Testis (tissue), 2 donors: ENCODE data around the gene VPS37C.

Source experiments
- POLR2A ChIP-seq: fragments of 450-650 bp; IDR thresholded peaks from one replicate; pipeline ENCODE4 v1.6.1; 2017; ENCODE audit warnings: antibody characterized with exemption, mild to moderate bottlenecking, moderate library complexity
- TF ChIP-seq, protein P1 (sequence below), 3 experiments: fragments of 450-650 bp in 2 of 3; fragments of 200-600 bp in 1 of 3; sonication (generic) in 1 of 3; IDR thresholded peaks; one replicate each; pipeline ENCODE4 v1.5.1; 2016 to 2019; ENCODE audit warnings: antibody characterized with exemption in 3 of 3, mild to moderate bottlenecking in 2 of 3, moderate library complexity in 1 of 3

DNA sequence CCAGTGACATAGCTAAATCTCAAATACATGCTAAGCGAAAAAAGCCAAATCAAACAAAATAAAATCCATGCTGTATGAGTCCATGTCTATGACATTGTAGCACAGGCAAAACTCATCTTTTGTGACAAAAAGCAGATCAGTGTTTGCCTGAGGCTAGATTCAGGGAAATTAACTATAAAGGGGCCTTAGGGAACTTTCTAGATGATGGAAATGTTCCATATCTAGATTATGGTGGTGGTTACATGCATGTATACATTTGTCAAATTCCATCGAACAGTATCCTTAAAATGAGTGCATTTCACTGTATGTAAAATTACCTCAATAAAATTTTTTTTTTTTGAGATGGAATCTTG is 44.1 kb downstream of the VPS37C start:
- TF ChIP-seq, protein P1, sequence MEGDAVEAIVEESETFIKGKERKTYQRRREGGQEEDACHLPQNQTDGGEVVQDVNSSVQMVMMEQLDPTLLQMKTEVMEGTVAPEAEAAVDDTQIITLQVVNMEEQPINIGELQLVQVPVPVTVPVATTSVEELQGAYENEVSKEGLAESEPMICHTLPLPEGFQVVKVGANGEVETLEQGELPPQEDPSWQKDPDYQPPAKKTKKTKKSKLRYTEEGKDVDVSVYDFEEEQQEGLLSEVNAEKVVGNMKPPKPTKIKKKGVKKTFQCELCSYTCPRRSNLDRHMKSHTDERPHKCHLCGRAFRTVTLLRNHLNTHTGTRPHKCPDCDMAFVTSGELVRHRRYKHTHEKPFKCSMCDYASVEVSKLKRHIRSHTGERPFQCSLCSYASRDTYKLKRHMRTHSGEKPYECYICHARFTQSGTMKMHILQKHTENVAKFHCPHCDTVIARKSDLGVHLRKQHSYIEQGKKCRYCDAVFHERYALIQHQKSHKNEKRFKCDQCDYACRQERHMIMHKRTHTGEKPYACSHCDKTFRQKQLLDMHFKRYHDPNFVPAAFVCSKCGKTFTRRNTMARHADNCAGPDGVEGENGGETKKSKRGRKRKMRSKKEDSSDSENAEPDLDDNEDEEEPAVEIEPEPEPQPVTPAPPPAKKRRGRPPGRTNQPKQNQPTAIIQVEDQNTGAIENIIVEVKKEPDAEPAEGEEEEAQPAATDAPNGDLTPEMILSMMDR (IDR thresholded peaks at IDR 0.05) = no peak
- TF ChIP-seq POLR2A = no peak
